Small intestine (tissue), 7 donors: ENCODE data around the gene CORO1A. TPM values are rescaled to one million over a fixed set of nuclear protein-coding genes. Genes with fewer than 3 reads are reported as not detected.
"Not testable (repeated sequence)": the region's sequence is repeated elsewhere in the genome, so short reads cannot be mapped to it uniquely, and the experiment has no call there.

Experiments used
- DNase-seq, 2 donors: peaks; one replicate each; pipeline versions ENCODE4 v3.0.0 to v3.0.0-alpha.2; 2013
- FAIRE-seq: peaks from 2 replicates; lab custom pipeline; 2012; peaks lifted over from hg19 to GRCh38; lab: Jason Lieb, UNC
- H3K27ac ChIP-seq, 3 donors: one replicate each; pipeline ENCODE4 v1.5.1; 2013; ENCODE audit warnings: low read length in 2 of 3, mild to moderate bottlenecking in 2 of 3, control low read depth in 1 of 3, inconsistent platforms in 1 of 3, low read depth in 1 of 3, moderate library complexity in 1 of 3
- H3K27me3 ChIP-seq, 3 donors: one replicate each; pipeline ENCODE4 v1.6.1; 2013; ENCODE audit warnings: low read length in 3 of 3, inconsistent platforms in 1 of 3; ENCODE audit not compliant: control insufficient read depth in 3 of 3, insufficient read depth in 3 of 3
- H3K36me3 ChIP-seq, 3 donors: one replicate each; pipeline ENCODE4 v1.6.1; 2013; ENCODE audit warnings: low read length in 3 of 3, inconsistent platforms in 1 of 3, low read depth in 1 of 3, mild to moderate bottlenecking in 1 of 3, moderate library complexity in 1 of 3; ENCODE audit not compliant: control insufficient read depth in 3 of 3, insufficient read depth in 2 of 3
- H3K4me1 ChIP-seq, 3 donors: one replicate each; pipeline ENCODE4 v1.6.1; 2013; ENCODE audit warnings: low read length in 2 of 3, inconsistent platforms in 1 of 3, low read depth in 1 of 3, mild to moderate bottlenecking in 1 of 3, moderate library complexity in 1 of 3; ENCODE audit not compliant: control insufficient read depth in 3 of 3, insufficient read depth in 2 of 3
- H3K4me3 ChIP-seq, 3 donors: one replicate each; pipeline ENCODE4 v1.5.1; 2013; ENCODE audit warnings: low read length in 3 of 3, control low read depth in 1 of 3, inconsistent platforms in 1 of 3, low read depth in 1 of 3, mild to moderate bottlenecking in 1 of 3, moderate library complexity in 1 of 3
- H3K9me3 ChIP-seq, 2 donors: one replicate each; pipeline ENCODE4 v1.6.1; 2013; ENCODE audit warnings: low read depth in 1 of 2, low read length in 1 of 2; ENCODE audit not compliant: control insufficient read depth in 2 of 2, insufficient read depth in 1 of 2
- WGBS, 3 donors: extraction: QIAGEN DNeasy Blood & Tissue Kit; methylation state at CpG; one replicate each; pipeline ENCODE4 v1.1.7; 2013; 5-methylcytosine and 5-hydroxymethylcytosine counted together
- polyA plus RNA-seq, 4 donors: library from polyadenylated mRNA; stranded (reverse) in 3 of 4; unstranded in 1 of 4; fragments of 200-250 nt in 3 of 4; fragments of 120-200 nt in 1 of 4; gene quantifications; one replicate each; pipeline versions ENCODE4 v1.2.1 to v1.2.3, GENCODE V29; 2013
- donor health status: healthy with polysubstance abuse.
- donor health status: control.
- donor health status: control.
- donor health status: Bipolar disorder and iron deficiency.
- donor health status: healthy.

CORO1A gene
- polyA plus RNA-seq, 4 donors: 27.3 to 65.7 (median 32.7) TPM

- peaks cover 0 to 26% (median 0%) of the 10 kb centered on the region in 3 donors for H3K36me3 ChIP-seq
- FAIRE-seq: no peak
- H3K4me3 ChIP-seq: peak overlapping the region in 1 of 3 donors; percentile 34
- no peaks in the 10 kb centered on the region for H3K9me3 ChIP-seq
- DNase-seq: peak; percentile 74 to 79
- H3K27ac ChIP-seq: peak overlapping the region in 2 of 3 donors; percentile 71 to 87
- WGBS, 3 donors: 36 to 50% (median 37%) methylated on average over 34 to 36 of the region's 36 CpGs
- H3K4me1 ChIP-seq: peaks cover 0 to 4% (median 0%) of the 10 kb centered on the region in 3 donors
- peaks cover 0 to 8% (median 0%) of the 10 kb centered on the region in 3 donors for H3K27me3 ChIP-seq
These were observed 3.6 kb downstream of the CORO1A start for GRCh38 chr16:30186782-30187555.

- peaks cover 0 to 26% (median 0%) of the 10 kb centered on the region in 3 donors for H3K36me3 ChIP-seq
- H3K4me3 ChIP-seq: no peak overlapping the region
- H3K9me3 ChIP-seq: no peaks in the 10 kb centered on the region
- DNase-seq (no peak), FAIRE-seq (no peak)
- H3K4me1 ChIP-seq: peaks cover 0 to 4% (median 0%) of the 10 kb centered on the region in 3 donors
- peak overlapping the region in 2 of 3 donors; percentile 29 to 34 for H3K27ac ChIP-seq
- 74 to 83% (median 81%) methylated on average over 9 of the region's 9 CpGs for WGBS, 3 donors
- H3K27me3 ChIP-seq: peaks cover 0 to 8% (median 0%) of the 10 kb centered on the region in 3 donors
These were observed 4.1 kb downstream of the CORO1A start for GRCh38 chr16:30187556-30187865.

- Histone ChIP-seq H3K4me1 (peaks cover 0 to 4% (median 0%) of the 10 kb centered on the region in 3 donors), H3K9me3 (no peaks in the 10 kb centered on the region), H3K4me3 (no peak overlapping the region), H3K27ac (no peak overlapping the region), H3K27me3 (peaks cover 0 to 8% (median 0%) of the 10 kb centered on the region in 3 donors), H3K36me3 (peaks cover 0 to 26% (median 0%) of the 10 kb centered on the region in 3 donors)
- 86 to 91% (median 89%) methylated on average over 23 of the region's 23 CpGs for WGBS, 3 donors
- FAIRE-seq (no peak), DNase-seq (no peak)
These were observed 4.7 kb downstream of the CORO1A start for GRCh38 chr16:30187971-30188561.

- not testable (repeated sequence) for FAIRE-seq, H3K9me3 ChIP-seq, H3K4me3 ChIP-seq, H3K27ac ChIP-seq, H3K27me3 ChIP-seq, DNase-seq, H3K4me1 ChIP-seq
- 93 to 95% (median 94%) methylated on average over 3 to 4 of the region's 12 CpGs for WGBS, 3 donors
- peaks cover 0 to 21% (median 0%) of the 10 kb centered on the region in 3 donors for H3K36me3 ChIP-seq
These were observed 7.8 kb downstream of the CORO1A start for GRCh38 chr16:30191158-30191557.

- not testable (repeated sequence) for H3K27ac ChIP-seq, H3K27me3 ChIP-seq, H3K4me1 ChIP-seq, H3K36me3 ChIP-seq, H3K9me3 ChIP-seq, H3K4me3 ChIP-seq, DNase-seq, FAIRE-seq
- no CpG with 5 or more reads among the region's 21 CpGs for WGBS, 3 donors
These were observed 9.7 kb downstream of the CORO1A start for GRCh38 chr16:30193098-30193497.

GRCh38 chr16:30193615-30194014, 10.2 kb downstream of the CORO1A start, which contains the start of the genes BOLA2B and SLX1A:
TSS of gene BOLA2B (minus strand) at chr16:30193666. CDS start at chr16:30193595, 71 bp downstream.
TSS of gene SLX1A (plus strand) at chr16:30193875. CDS start at chr16:30194085, 210 bp downstream.
- H3K9me3 ChIP-seq, H3K4me1 ChIP-seq, H3K36me3 ChIP-seq, FAIRE-seq, H3K27me3 ChIP-seq, DNase-seq: not testable (repeated sequence)
- WGBS, 3 donors: no CpG with 5 or more reads among the region's 34 CpGs
- H3K4me3 ChIP-seq: peak within 1 kb of the TSS in 2 of 3 donors; percentile 41 to 48
- peak within 1 kb of the TSS; percentile 65 to 82 (median 81) for H3K27ac ChIP-seq

- FAIRE-seq, DNase-seq, H3K36me3 ChIP-seq, H3K27me3 ChIP-seq, H3K4me1 ChIP-seq, H3K9me3 ChIP-seq: not testable (repeated sequence)
- peak overlapping the region in 2 of 3 donors; percentile 41 to 48 for H3K4me3 ChIP-seq
- WGBS, 3 donors: 1 to 7% (median 5%) methylated on average over 13 to 18 of the region's 60 CpGs
- H3K27ac ChIP-seq: peak overlapping the region; percentile 65 to 82 (median 81)
These were observed 10.9 kb downstream of the CORO1A start for GRCh38 chr16:30194172-30194925.

GRCh38 chr16:30197001-30197400, 13.6 kb downstream of the CORO1A start:
- not testable (repeated sequence) for H3K4me3 ChIP-seq, FAIRE-seq, DNase-seq, H3K36me3 ChIP-seq, H3K9me3 ChIP-seq, H3K4me1 ChIP-seq, H3K27me3 ChIP-seq
- peak overlapping the region in 2 of 3 donors; percentile 73 to 81 for H3K27ac ChIP-seq
- 50 to 72% (median 54%) methylated on average over 1 of the region's 2 CpGs for whole genome bisulfite sequencing, 3 donors
